Naive B cell (primary cell): ENCODE data around the gene GNA12. TPM values are rescaled to one million over a fixed set of nuclear protein-coding genes. Genes with fewer than 3 reads are reported as not detected.

Source experiments
- ATAC-seq, 2 donors: fragments of 150-1000 bp; cut with Tn5 transposase; 2 replicates each; pipeline ENCODE4 v1.10.0; 2021; ENCODE audit warnings: low read depth in 2 of 2, mild to moderate bottlenecking in 2 of 2, moderate library complexity in 2 of 2
- DNase-seq: peaks from one replicate; pipeline ENCODE4 v3.0.0; 2022
- H3K27ac Mint-ChIP-seq, 6 donors: one replicate each; pipeline ENCODE4 v1.8.0; 2020 to 2022; ENCODE audit warnings: mild to moderate bottlenecking in 6 of 6, mixed read lengths in 6 of 6, moderate library complexity in 5 of 6, inconsistent platforms in 2 of 6
- H3K27me3 Mint-ChIP-seq, 3 donors: one replicate each; pipeline ENCODE4 v1.8.0; 2021 to 2022; ENCODE audit warnings: mixed read lengths in 3 of 3, mild to moderate bottlenecking in 1 of 3
- H3K36me3 Mint-ChIP-seq, 2 donors: one replicate each; pipeline ENCODE4 v1.8.0; 2020 to 2022; ENCODE audit warnings: mixed read lengths in 2 of 2, inconsistent platforms in 1 of 2, mild to moderate bottlenecking in 1 of 2
- H3K4me1 Mint-ChIP-seq, 3 donors: one replicate each; pipeline ENCODE4 v1.8.0; 2020 to 2022; ENCODE audit warnings: mixed read lengths in 3 of 3, inconsistent platforms in 1 of 3, mild to moderate bottlenecking in 1 of 3, moderate library complexity in 1 of 3
- H3K4me3 Mint-ChIP-seq, 8 donors: one replicate each; pipeline ENCODE4 v1.8.0; 2020 to 2022; ENCODE audit warnings: mild to moderate bottlenecking in 8 of 8, mixed read lengths in 8 of 8, moderate library complexity in 8 of 8, inconsistent platforms in 2 of 8
- H3K9me3 Mint-ChIP-seq, 7 donors: one replicate each; pipeline ENCODE4 v1.8.0; 2020 to 2022; ENCODE audit warnings: mixed read lengths in 7 of 7, mild to moderate bottlenecking in 5 of 7, inconsistent platforms in 2 of 7, moderate library complexity in 1 of 7
- polyA plus RNA-seq, 6 donors: library from polyadenylated mRNA; unstranded; fragments of 300-500 nt; fragmentation: Illumina TruSeq; gene quantifications; one replicate each; pipeline ENCODE4 v1.2.3, GENCODE V29; 2021; ENCODE audit warnings: low read depth in 6 of 6

GNA12 gene
- polyA plus RNA-seq, 6 donors from 2014 or later = 26.6 to 43.8 (median 34.8) TPM

DNA sequence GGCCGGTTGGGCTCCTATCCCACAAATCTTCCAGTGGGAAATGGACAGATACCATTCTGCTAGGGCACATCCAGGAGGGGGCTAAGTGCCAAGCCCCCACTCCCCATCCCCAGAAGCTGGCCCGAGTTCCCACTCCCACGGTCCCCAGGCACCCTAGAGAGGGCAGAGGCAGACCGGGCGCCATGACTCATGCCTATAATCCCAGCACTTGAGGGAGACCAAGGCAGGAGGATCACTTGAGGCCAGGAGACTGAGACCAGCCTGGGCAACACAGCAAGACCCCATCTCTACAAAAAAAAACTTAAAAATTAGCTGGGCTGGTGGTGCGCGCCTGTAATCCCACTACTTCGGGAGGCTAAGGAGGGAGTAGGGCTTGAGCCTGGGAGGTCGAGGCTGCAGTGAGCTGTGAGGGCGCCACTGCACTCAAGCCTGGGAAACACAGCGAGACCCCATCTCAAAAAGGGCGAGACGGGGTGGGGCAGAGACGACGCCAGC, 870 bp downstream of the GNA12 start:
- H3K36me3 Mint-ChIP-seq = peaks cover 0 to 11% of the 10 kb centered on the region in 2 donors
- no peaks in the 10 kb centered on the region for H3K27me3 Mint-ChIP-seq
- H3K27ac Mint-ChIP-seq = peak overlapping the region in 5 of 6 donors; percentile 84 to 95 (median 88)
- H3K9me3 Mint-ChIP-seq = no peaks in the 10 kb centered on the region
- peaks cover 42 to 60% (median 54%) of the 10 kb centered on the region in 3 donors for H3K4me1 Mint-ChIP-seq
- peak overlapping the region; percentile 87 to 94 (median 89) for H3K4me3 Mint-ChIP-seq
- ATAC-seq (no peak), DNase-seq (no peak)

DNA sequence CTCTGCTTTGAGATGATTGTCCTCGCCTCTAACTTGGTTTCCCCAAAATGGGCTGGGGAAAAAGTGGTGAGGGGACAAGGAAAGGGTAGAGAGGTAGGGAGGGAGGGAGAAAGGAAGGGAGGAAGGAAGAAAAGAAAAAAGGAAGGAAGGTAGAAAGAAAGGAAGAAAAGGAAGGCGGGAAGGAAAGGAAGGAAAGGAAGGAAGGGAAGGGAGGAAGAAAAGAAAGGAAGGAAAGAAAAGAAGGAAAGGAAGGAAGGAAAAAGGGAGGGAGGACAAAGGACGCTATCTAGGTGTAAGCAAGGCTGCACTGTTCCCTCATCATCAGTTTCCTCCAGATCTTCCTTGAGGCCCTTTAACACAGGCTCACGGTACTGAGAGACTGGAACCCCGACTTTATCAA, 2.2 kb downstream of the GNA12 start:
- Mint-ChIP-seq H3K4me3 (peak overlapping the region; percentile 19 to 91 (median 88)), H3K36me3 (peaks cover 0 to 11% of the 10 kb centered on the region in 2 donors), H3K4me1 (peaks cover 53 to 73% (median 67%) of the 10 kb centered on the region in 3 donors), H3K27ac (peak overlapping the region in 5 of 6 donors; percentile 47 to 93 (median 89)), H3K9me3 (no peaks in the 10 kb centered on the region), H3K27me3 (no peaks in the 10 kb centered on the region)
- DNase-seq (no peak), ATAC-seq (no peak)

DNA sequence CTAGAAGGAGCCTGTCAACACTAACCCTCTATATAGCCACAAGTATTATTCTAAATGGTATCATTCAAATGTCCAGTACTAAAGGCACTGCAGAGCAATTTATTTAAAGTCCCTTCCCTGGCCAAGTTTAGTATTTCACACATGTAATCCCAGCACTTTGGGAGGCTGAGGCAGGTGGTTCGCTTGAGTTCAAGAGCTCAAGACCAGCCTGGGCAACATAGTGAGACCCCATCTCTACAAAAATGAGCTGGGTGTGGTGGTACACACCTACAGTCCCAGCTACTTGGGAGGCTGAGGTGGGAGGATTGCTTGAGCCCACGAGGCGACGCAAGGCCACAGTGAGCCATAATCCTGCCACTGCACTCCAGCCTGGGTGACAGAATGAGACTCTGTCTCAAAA, 3.6 kb downstream of the GNA12 start:
- no peaks in the 10 kb centered on the region for H3K9me3 Mint-ChIP-seq
- no peak for DNase-seq
- H3K4me1 Mint-ChIP-seq = peaks cover 60 to 83% (median 78%) of the 10 kb centered on the region in 3 donors
- peak overlapping the region in 6 of 8 donors; percentile 0 to 81 (median 50) for H3K4me3 Mint-ChIP-seq
- H3K27me3 Mint-ChIP-seq = no peaks in the 10 kb centered on the region
- ATAC-seq = no peak
- H3K27ac Mint-ChIP-seq = peak overlapping the region in 5 of 6 donors; percentile 75 to 96 (median 93)
- peaks cover 2 to 20% of the 10 kb centered on the region in 2 donors for H3K36me3 Mint-ChIP-seq

DNA sequence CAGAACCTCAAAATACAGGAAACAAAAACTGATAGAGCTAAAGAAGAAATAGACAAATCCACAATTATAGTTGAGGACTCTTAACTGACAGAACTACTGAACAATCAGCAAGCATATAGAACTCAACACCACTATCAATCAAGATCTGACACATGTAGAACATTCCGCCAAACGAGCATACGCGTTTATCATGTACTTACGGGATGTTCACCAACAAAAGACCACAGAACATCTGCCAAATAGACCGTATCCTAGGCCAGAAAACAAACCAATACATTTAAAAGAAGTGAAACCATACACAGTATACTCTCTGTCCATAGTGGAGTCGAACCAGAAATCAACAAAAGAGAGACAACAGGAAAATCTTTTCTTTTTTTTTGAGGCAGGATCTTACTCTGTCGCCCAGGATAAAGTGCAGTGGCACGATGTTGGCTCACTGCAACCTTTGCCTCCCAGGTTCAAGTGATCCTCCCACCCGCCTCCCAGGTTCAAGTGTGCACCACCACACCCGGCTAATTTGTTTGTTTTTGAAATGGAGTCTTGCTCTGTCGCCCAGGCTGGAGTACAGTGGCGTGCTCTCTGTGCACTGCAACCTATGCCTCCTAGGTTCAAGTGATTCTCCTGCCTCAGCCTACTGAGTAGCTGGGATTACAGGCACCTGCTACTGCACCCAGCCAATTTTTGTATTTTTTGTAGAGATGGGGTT, 5.1 kb downstream of the GNA12 start:
- peaks cover 10 to 26% of the 10 kb centered on the region in 2 donors for H3K36me3 Mint-ChIP-seq
- ATAC-seq (peak; percentile 94 to 95), DNase-seq (peak; percentile 78)
- no peaks in the 10 kb centered on the region for H3K9me3 Mint-ChIP-seq
- H3K4me3 Mint-ChIP-seq = peak overlapping the region; percentile 35 to 81 (median 68)
- peak overlapping the region; percentile 36 to 99 (median 94) for H3K27ac Mint-ChIP-seq
- no peaks in the 10 kb centered on the region for H3K27me3 Mint-ChIP-seq
- H3K4me1 Mint-ChIP-seq = peaks cover 66 to 81% (median 79%) of the 10 kb centered on the region in 3 donors

DNA sequence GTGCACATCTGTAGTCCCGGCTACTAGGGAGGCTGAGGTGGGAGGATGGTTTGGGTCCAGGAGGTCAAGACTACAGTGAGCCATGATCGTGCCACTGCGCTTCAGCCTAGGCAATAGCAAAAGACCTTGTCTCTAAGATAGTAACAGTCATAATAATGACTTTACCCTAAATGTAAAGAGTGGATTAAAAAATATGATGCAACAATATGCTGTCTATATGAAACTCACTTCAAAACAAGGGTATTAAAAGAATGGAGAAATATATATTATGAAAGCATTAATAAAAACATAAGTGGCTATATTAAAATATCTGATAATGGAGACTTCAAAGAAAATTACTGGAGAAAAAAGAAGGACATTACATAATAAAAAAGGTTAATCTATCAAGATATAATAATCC, 5.7 kb downstream of the GNA12 start:
- H3K9me3 Mint-ChIP-seq = no peaks in the 10 kb centered on the region
- peak overlapping the region; percentile 35 to 81 (median 68) for H3K4me3 Mint-ChIP-seq
- H3K27me3 Mint-ChIP-seq = no peaks in the 10 kb centered on the region
- H3K36me3 Mint-ChIP-seq = peaks cover 10 to 26% of the 10 kb centered on the region in 2 donors
- ATAC-seq (no peak), DNase-seq (no peak)
- H3K4me1 Mint-ChIP-seq = peaks cover 66 to 81% (median 79%) of the 10 kb centered on the region in 3 donors
- H3K27ac Mint-ChIP-seq = peak overlapping the region; percentile 36 to 99 (median 94)

DNA sequence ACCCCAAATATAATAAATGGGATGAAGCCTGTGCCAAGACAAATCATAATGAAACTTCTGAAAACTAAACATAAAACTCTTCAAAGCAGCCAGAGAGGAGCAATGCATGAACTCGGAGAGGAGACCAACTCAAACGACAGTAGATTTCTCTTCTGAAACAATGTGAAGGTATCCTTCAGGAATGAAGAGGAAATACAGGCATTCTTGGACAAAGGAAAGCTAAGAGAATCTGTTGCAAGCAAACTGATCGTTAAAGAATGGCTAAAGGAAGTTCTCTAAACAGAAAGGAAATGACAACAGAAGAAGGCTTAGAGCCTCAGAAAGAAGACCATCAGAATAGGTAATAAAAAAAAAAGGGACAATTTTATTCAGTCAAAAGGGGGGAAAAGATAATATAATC, 6.6 kb downstream of the GNA12 start:
- H3K9me3 Mint-ChIP-seq = no peaks in the 10 kb centered on the region
- no peaks in the 10 kb centered on the region for H3K27me3 Mint-ChIP-seq
- peaks cover 10 to 26% of the 10 kb centered on the region in 2 donors for H3K36me3 Mint-ChIP-seq
- DNase-seq = no peak
- H3K4me3 Mint-ChIP-seq = peak overlapping the region in 7 of 8 donors; percentile 1 to 74 (median 52)
- ATAC-seq = no peak
- peak overlapping the region; percentile 33 to 96 (median 89) for H3K27ac Mint-ChIP-seq
- peaks cover 64 to 74% (median 70%) of the 10 kb centered on the region in 3 donors for H3K4me1 Mint-ChIP-seq

DNA sequence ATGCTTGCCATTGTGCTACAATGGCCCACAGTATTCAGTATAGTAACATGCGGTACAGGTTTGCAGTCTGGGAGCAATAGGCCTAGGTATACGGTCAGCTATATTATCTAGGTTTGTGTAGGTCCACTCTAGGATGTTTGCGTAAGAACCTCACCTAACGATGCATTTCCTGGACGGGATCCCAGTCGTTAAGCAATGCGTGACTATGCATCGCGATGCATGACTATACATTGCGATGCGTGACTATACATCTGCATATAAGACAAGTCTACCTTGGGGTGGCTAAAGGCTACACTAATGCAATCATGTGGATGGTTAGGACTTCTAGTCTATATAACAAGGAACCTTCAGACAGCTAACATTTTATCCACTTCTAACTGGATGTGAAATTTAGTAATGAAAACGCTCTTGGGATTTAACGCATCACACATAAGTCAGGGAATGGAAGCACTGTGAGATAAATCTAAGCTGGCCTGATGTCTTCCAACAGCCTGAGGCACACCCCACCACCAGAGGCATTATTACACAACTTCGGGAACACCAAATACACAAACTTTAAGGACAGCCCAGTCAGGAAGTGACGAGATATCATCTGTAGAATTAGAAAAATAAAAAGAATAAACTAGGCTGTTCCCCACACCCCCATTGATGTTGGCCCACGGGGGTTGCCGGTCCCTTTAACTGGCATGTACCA, 9.2 kb downstream of the GNA12 start:
- Mint-ChIP-seq H3K27ac (peak overlapping the region in 4 of 6 donors; percentile 38 to 93 (median 86)), H3K36me3 (peaks cover 10 to 29% of the 10 kb centered on the region in 2 donors), H3K27me3 (no peaks in the 10 kb centered on the region), H3K9me3 (no peaks in the 10 kb centered on the region), H3K4me3 (peak overlapping the region in 1 of 8 donors; percentile 35), H3K4me1 (peaks cover 56 to 63% (median 57%) of the 10 kb centered on the region in 3 donors)
- no peak for ATAC-seq
- no peak for DNase-seq

DNA sequence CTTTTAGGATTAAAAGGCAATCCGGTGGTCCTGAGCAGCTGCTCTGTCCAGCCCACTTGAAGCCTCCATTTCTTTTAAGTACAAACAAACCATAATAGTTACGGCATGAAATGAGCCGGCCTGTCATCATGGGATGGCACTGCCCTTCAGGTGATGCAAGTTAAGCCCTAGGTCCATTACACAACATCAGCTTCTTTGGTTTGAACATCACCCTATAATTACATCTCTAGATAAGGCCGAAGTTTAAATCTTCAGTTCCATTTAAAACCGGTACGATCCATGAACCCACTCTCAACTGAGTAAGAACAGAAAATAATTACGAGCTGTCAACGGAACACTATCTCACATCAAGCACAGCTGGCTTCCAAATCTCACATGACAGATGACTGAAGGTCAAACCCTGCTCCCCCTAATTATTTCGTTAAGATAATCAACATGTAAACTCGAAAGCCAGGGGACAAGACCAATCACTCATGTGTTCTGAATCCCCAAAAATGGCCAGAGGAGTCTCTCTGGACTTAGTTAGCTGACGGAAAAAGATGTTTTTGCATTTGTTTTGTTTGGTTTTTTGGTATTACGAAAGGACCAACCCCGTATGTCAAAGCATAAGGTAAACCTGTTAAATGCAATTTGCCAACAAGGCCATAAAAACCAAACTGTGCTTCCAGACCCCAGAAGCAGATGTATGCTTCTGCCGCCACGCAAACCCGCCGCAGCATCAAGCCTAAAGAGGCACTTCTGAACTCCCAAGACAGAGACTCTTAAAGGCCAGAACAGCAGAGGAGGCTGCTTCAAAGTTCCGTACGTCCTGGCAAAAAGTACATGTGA, 10.8 kb downstream of the GNA12 start:
- Mint-ChIP-seq H3K36me3 (peaks cover 10 to 25% of the 10 kb centered on the region in 2 donors), H3K9me3 (no peaks in the 10 kb centered on the region), H3K27ac (peak overlapping the region in 1 of 6 donors; percentile 53), H3K27me3 (no peaks in the 10 kb centered on the region), H3K4me3 (no peak overlapping the region), H3K4me1 (peaks cover 49 to 54% (median 53%) of the 10 kb centered on the region in 3 donors)
- ATAC-seq (no peak), DNase-seq (no peak)

DNA sequence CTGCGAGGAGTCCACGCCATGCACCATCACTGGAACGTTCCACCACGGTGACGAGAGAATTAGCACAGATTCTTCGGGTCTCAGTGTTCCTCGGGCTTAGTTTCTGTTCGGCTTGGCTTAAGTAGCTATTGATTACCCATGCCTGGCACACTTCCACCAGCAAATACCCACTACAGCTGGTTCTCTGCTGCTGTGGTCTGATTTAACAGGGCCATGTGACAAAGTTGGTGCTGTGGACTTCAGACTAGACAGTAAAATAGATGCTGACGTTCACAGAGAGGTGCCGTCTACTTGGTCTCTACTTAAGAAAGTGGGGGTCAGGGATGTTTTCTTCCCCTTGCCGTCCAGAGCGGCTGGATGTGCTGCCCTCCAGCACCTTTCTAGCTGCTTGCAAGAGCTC, 11.6 kb downstream of the GNA12 start:
- no peaks in the 10 kb centered on the region for H3K9me3 Mint-ChIP-seq
- peaks cover 41 to 48% (median 45%) of the 10 kb centered on the region in 3 donors for H3K4me1 Mint-ChIP-seq
- DNase-seq (no peak), ATAC-seq (no peak)
- H3K36me3 Mint-ChIP-seq = peaks cover 10 to 26% of the 10 kb centered on the region in 2 donors
- H3K4me3 Mint-ChIP-seq = peak overlapping the region in 1 of 8 donors; percentile 66
- H3K27ac Mint-ChIP-seq = peak overlapping the region in 2 of 6 donors; percentile 16 to 67
- no peaks in the 10 kb centered on the region for H3K27me3 Mint-ChIP-seq

DNA sequence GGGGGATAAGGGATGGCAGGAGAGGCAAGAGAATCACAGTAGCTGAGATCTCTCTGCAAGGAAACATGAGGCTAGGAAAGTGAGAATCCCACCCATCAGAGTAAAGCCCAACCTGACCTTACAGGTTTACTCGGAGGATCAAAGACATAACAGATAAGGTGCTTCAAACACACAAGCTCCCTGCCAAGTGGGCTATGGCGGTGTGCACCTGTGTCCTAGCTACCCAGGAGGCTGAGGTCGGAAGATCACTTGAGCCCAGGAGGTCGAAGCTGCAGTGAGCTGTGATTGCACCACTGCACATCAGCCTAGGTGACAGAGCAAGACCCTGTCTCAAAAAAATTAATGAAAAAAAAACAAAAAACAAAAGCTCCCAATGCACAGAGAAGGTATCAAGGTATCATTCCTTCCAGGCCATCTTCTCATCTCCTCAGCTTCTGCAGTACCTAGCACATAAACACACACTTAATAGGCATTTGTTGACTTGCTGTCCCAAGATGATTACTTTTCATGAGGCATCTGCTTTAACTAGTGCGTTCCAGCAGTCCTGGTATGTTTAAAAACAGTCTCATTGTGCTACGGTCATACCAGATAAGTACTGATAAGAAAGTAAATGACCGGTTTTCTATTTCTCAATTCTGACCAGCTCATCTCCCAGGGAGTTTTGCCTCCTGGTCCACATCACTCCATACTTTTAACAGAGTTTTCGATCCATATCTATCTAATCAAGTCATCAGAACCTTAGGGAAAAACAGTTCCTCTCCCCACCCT, 13.3 kb downstream of the GNA12 start:
- ATAC-seq (no peak), DNase-seq (no peak)
- Mint-ChIP-seq H3K4me1 (peaks cover 36 to 49% (median 45%) of the 10 kb centered on the region in 3 donors), H3K9me3 (no peaks in the 10 kb centered on the region), H3K4me3 (no peak overlapping the region), H3K36me3 (peaks cover 10 to 24% of the 10 kb centered on the region in 2 donors), H3K27me3 (no peaks in the 10 kb centered on the region), H3K27ac (no peak overlapping the region)

DNA sequence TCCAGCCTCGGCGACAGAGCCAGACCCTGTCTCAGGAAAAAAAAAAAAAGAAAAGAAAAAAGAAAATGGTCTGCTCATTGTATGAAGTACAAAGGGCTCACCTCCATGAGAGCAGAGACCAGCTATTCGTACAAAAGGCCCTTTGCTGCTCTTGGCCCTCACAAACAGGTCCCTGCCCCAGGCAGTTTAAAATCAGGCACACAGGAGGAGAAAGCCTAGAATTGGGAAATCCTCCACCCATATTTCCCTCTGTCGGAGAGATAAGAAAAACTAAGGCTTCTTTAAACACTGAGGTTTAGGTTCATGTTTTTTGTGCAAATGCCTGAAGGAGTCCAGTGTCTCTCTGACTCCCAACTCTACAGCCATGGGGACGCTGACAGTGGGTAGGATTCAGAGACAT, 15.1 kb downstream of the GNA12 start:
- Mint-ChIP-seq H3K36me3 (peaks cover 0 to 14% of the 10 kb centered on the region in 2 donors), H3K27me3 (no peaks in the 10 kb centered on the region), H3K27ac (peak overlapping the region in 1 of 6 donors; percentile 37), H3K9me3 (no peaks in the 10 kb centered on the region), H3K4me1 (peaks cover 43 to 56% (median 52%) of the 10 kb centered on the region in 3 donors), H3K4me3 (peak overlapping the region in 1 of 8 donors; percentile 47)
- DNase-seq (no peak), ATAC-seq (no peak)

DNA sequence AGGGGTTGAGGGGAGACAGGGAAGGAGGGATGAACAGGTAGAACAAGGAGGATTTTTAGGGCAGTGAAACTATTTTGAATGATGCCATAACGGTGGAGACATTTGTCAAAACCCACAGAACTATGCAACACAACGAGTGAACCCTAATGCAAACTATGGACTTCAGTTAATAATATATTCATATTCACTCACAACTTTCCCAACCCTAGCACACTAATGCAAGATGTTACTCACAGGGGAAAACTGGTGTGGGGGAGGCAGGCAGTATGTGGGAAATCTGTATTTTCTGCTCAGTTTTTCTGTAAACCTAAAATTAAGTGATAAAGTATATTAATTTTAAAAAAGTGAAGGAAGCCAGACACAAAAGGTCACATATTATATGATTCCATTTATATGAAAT, 17.3 kb downstream of the GNA12 start:
- no peaks in the 10 kb centered on the region for H3K9me3 Mint-ChIP-seq
- peak overlapping the region in 2 of 6 donors; percentile 31 to 87 for H3K27ac Mint-ChIP-seq
- no peaks in the 10 kb centered on the region for H3K27me3 Mint-ChIP-seq
- ATAC-seq (no peak), DNase-seq (no peak)
- no peak overlapping the region for H3K4me3 Mint-ChIP-seq
- H3K36me3 Mint-ChIP-seq = peaks cover 8 to 14% of the 10 kb centered on the region in 2 donors
- peaks cover 54 to 75% (median 56%) of the 10 kb centered on the region in 3 donors for H3K4me1 Mint-ChIP-seq
